ENCODE measurements around the gene PRG3.

GRCh38 chr11:57406337-57406904, 25.5 kb upstream of the PRG3 start:
- TF ChIP-seq CTCF (IDR thresholded peaks at IDR 0.05): no peak
- no peak for TF ChIP-seq POLR2A (IDR thresholded peaks at IDR 0.05)
